GM12865 (cell line): Measurements from ENCODE around the gene C18orf54.

Source experiments
- DNase-seq: peaks from one replicate; pipeline ENCODE4 v3.0.0; 2010; ENCODE audit warnings: low read depth
- H3K4me3 ChIP-seq: 2 replicates; pipeline ENCODE4 v1.5.1; 2011; ENCODE audit warnings: mild to moderate bottlenecking, low read depth, low read length, control low read depth
- TF ChIP-seq, protein P1 (sequence below): IDR thresholded peaks from 2 replicates; pipeline ENCODE4 v1.5.1; 2011; ENCODE audit warnings: low read length, control low read depth, low read depth, inconsistent platforms; ENCODE audit not compliant: insufficient read depth; ENCODE audit errors: missing control alignments

The C18orf54 gene

DNA sequence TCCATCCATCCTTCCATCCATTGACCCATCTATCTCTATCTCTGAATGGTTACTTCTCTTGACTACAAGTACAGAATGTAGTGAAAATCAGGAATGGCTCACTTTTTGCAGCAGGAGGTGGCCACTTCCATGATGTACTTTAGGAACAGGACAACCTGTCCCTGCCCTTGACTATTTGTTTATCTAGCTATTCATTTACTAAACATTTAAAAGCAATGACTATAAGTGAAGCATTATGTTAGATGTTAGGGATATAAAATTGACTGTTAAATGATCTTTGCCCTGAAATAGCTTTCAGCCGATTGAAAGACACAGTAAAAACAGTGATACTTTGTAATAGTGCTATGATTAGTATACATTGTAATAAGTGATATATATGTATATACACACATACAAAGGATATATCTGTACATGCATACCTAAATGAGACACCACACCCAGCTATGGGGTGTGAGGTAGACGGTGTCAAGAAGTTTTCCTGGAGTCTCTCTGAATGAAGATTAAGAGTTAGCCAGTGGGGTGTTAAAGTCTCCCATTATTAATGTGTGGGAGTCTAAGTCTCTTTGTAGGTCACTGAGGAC is 68.5 kb downstream of the C18orf54 start:
- TF ChIP-seq, protein P1, sequence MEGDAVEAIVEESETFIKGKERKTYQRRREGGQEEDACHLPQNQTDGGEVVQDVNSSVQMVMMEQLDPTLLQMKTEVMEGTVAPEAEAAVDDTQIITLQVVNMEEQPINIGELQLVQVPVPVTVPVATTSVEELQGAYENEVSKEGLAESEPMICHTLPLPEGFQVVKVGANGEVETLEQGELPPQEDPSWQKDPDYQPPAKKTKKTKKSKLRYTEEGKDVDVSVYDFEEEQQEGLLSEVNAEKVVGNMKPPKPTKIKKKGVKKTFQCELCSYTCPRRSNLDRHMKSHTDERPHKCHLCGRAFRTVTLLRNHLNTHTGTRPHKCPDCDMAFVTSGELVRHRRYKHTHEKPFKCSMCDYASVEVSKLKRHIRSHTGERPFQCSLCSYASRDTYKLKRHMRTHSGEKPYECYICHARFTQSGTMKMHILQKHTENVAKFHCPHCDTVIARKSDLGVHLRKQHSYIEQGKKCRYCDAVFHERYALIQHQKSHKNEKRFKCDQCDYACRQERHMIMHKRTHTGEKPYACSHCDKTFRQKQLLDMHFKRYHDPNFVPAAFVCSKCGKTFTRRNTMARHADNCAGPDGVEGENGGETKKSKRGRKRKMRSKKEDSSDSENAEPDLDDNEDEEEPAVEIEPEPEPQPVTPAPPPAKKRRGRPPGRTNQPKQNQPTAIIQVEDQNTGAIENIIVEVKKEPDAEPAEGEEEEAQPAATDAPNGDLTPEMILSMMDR: no peak
- no peak overlapping the region for H3K4me3 ChIP-seq
- DNase-seq: no peak
